ENCODE measurements around the gene CHRNA9.

CHRNA9 gene

GRCh38 chr4:40308528-40309122 lies 26.5 kb upstream of the CHRNA9 start:
- no peak for DNase-seq (ENCODE audit: low read depth)

GRCh38 chr4:40309250-40309774 lies 25.8 kb upstream of the CHRNA9 start:
- DNase-seq (ENCODE audit: low read depth) = peak; percentile 83

- DNase-seq (ENCODE audit: low read depth) = no peak
Measured at GRCh38 chr4:40310225-40310624, 24.9 kb upstream of the CHRNA9 start.

GRCh38 chr4:40311811-40312346 lies 23.3 kb upstream of the CHRNA9 start:
- DNase-seq (ENCODE audit: low read depth) = no peak

GRCh38 chr4:40314951-40315350 lies 20.2 kb upstream of the CHRNA9 start:
- DNase-seq (ENCODE audit: low read depth) = no peak

- DNase-seq (ENCODE audit: low read depth) = no peak
Measured at GRCh38 chr4:40316333-40316781, 18.8 kb upstream of the CHRNA9 start.

GRCh38 chr4:40316782-40317635 lies 18.1 kb upstream of the CHRNA9 start:
- DNase-seq (ENCODE audit: low read depth) = peak; percentile 49

- DNase-seq (ENCODE audit: low read depth) = no peak
Measured at GRCh38 chr4:40317916-40318658, 17.0 kb upstream of the CHRNA9 start.

- DNase-seq (ENCODE audit: low read depth) = no peak
Measured at GRCh38 chr4:40321574-40322275, 13.4 kb upstream of the CHRNA9 start.

GRCh38 chr4:40322811-40323210 lies 12.3 kb upstream of the CHRNA9 start:
- no peak for DNase-seq (ENCODE audit: low read depth)

- no peak for DNase-seq (ENCODE audit: low read depth)
Measured at GRCh38 chr4:40323866-40324265, 11.3 kb upstream of the CHRNA9 start.

- no peak for DNase-seq (ENCODE audit: low read depth)
Measured at GRCh38 chr4:40325406-40326019, 9.6 kb upstream of the CHRNA9 start.

GRCh38 chr4:40327340-40327739 lies 7.8 kb upstream of the CHRNA9 start:
- DNase-seq (ENCODE audit: low read depth) = no peak

GRCh38 chr4:40328383-40328782 lies 6.8 kb upstream of the CHRNA9 start:
- DNase-seq (ENCODE audit: low read depth) = no peak

- no peak for DNase-seq (ENCODE audit: low read depth)
Measured at GRCh38 chr4:40329805-40330204, 5.3 kb upstream of the CHRNA9 start.

- DNase-seq (ENCODE audit: low read depth) = no peak
Measured at GRCh38 chr4:40330536-40330935, 4.6 kb upstream of the CHRNA9 start.

GRCh38 chr4:40331101-40331745 lies 3.9 kb upstream of the CHRNA9 start:
- no peak for DNase-seq (ENCODE audit: low read depth)

- no peak for DNase-seq (ENCODE audit: low read depth)
Measured at GRCh38 chr4:40331961-40332360, 3.2 kb upstream of the CHRNA9 start.

GRCh38 chr4:40333921-40334352 lies 1.2 kb upstream of the CHRNA9 start:
- DNase-seq (ENCODE audit: low read depth) = no peak

GRCh38 chr4:40335525-40335894 lies 377 bp downstream of the CHRNA9 start:
- DNase-seq (ENCODE audit: low read depth) = no peak

GRCh38 chr4:40337051-40337450 lies 1.9 kb downstream of the CHRNA9 start:
- DNase-seq (ENCODE audit: low read depth) = no peak
